Measurements from ENCODE around the gene CBLC. TPM values are rescaled to one million over a fixed set of nuclear protein-coding genes. Genes with fewer than 3 reads are reported as not detected.

CBLC gene
- total RNA-seq, 6 donors from 2014 or later = 2.9 to 10.5 (median 4.5) TPM

GRCh38 chr19:44817725-44818465 lies 40.2 kb downstream of the CBLC start:
- Histone ChIP-seq H3K27me3 (no peaks in the 10 kb centered on the region), H3K4me3 (no peak overlapping the region), H3K27ac (no peak overlapping the region), H3K36me3 (peaks cover 6 to 41% (median 21%) of the 10 kb centered on the region in 4 donors), H3K4me1 (peaks cover 4 to 17% (median 7%) of the 10 kb centered on the region in 4 donors), H3K9me3 (no peaks in the 10 kb centered on the region)
- TF ChIP-seq EP300 (IDR thresholded peaks at IDR 0.05) (no peak), POLR2AphosphoS5 (IDR thresholded peaks at IDR 0.05) (no peak), CTCF (IDR thresholded peaks at IDR 0.05) (no peak)
- no peak for ATAC-seq (ENCODE audit: low FRiP score in 2 of 2)
- 90 to 94% methylated on average over 8 of the region's 8 CpGs for WGBS, 2 donors
- no peak for DNase-seq

GRCh38 chr19:44818466-44819031 lies 40.9 kb downstream of the CBLC start:
- Histone ChIP-seq H3K27me3 (no peaks in the 10 kb centered on the region), H3K4me1 (peaks cover 4 to 21% (median 10%) of the 10 kb centered on the region in 4 donors), H3K27ac (no peak overlapping the region), H3K36me3 (peaks cover 6 to 35% (median 18%) of the 10 kb centered on the region in 4 donors), H3K4me3 (no peak overlapping the region), H3K9me3 (no peaks in the 10 kb centered on the region)
- no peak for DNase-seq
- no peak for ATAC-seq (ENCODE audit: low FRiP score in 2 of 2)
- TF ChIP-seq CTCF (IDR thresholded peaks at IDR 0.05) = no peak
- TF ChIP-seq EP300 (IDR thresholded peaks at IDR 0.05) = no peak
- no peak for TF ChIP-seq POLR2A (IDR thresholded peaks at IDR 0.05)
- TF ChIP-seq POLR2AphosphoS5 (IDR thresholded peaks at IDR 0.05) = no peak
- 92% methylated on average over 19 to 20 of the region's 20 CpGs for WGBS, 2 donors

- H3K36me3 ChIP-seq = peaks cover 0 to 27% (median 14%) of the 10 kb centered on the region in 4 donors
- H3K4me3 ChIP-seq = no peak overlapping the region
- DNase-seq = no peak
- H3K4me1 ChIP-seq = peaks cover 4 to 21% (median 10%) of the 10 kb centered on the region in 4 donors
- H3K9me3 ChIP-seq = no peaks in the 10 kb centered on the region
- no peaks in the 10 kb centered on the region for H3K27me3 ChIP-seq
- WGBS, 2 donors = 95 to 96% methylated on average over 25 to 26 of the region's 28 CpGs
- no peak for ATAC-seq (ENCODE audit: low FRiP score in 2 of 2)
- no peak for TF ChIP-seq CTCF (IDR thresholded peaks at IDR 0.05)
- no peak for TF ChIP-seq POLR2AphosphoS5 (IDR thresholded peaks at IDR 0.05)
- no peak for TF ChIP-seq EP300 (IDR thresholded peaks at IDR 0.05)
- no peak for TF ChIP-seq POLR2A (IDR thresholded peaks at IDR 0.05)
- peak overlapping the region in 2 of 4 donors; percentile 5 to 69 for H3K27ac ChIP-seq
These were observed 41.6 kb downstream of the CBLC start for GRCh38 chr19:44819246-44819832.

- TF ChIP-seq POLR2AphosphoS5 (IDR thresholded peaks at IDR 0.05) (no peak), EP300 (IDR thresholded peaks at IDR 0.05) (no peak), CTCF (IDR thresholded peaks at IDR 0.05) (peak in 2 of 6 experiments; percentile 27 to 32), POLR2A (IDR thresholded peaks at IDR 0.05) (no peak)
- Histone ChIP-seq H3K36me3 (peaks cover 0 to 16% (median 5%) of the 10 kb centered on the region in 4 donors), H3K27ac (peak overlapping the region; percentile 56 to 76 (median 68)), H3K4me3 (peak overlapping the region in 1 of 4 donors; percentile 26), H3K27me3 (no peaks in the 10 kb centered on the region), H3K9me3 (no peaks in the 10 kb centered on the region), H3K4me1 (peaks cover 4 to 21% (median 10%) of the 10 kb centered on the region in 4 donors)
- WGBS, 2 donors = 58 to 80% methylated on average over 14 to 25 of the region's 35 CpGs
- peak in 1 of 2 donors; percentile 75 for DNase-seq
- ATAC-seq (ENCODE audit: low FRiP score in 2 of 2) = peak in 1 of 2 donors; percentile 49
These were observed 43.2 kb downstream of the CBLC start for GRCh38 chr19:44820648-44821609.

All from upper lobe of left lung (tissue), 6 donors.